K562 (cell line): Measurements from ENCODE around the gene NSUN2. TPM values are rescaled to one million over a fixed set of nuclear protein-coding genes. Genes with fewer than 3 reads are reported as not detected.
A peak's percentile ranks its signal among the peaks of the same experiment; 100 is the strongest.

Experiments used
- HDAC3 ChIP-seq: fragments of 450-650 bp; IDR thresholded peaks from 2 replicates; pipeline ENCODE4 v1.6.1; 2018; ENCODE audit warnings: borderline replicate concordance, mild to moderate bottlenecking, moderate library complexity; ENCODE audit not compliant: partially characterized antibody
- HDAC6 ChIP-seq: IDR thresholded peaks from 2 replicates; pipeline ENCODE4 v1.6.1; 2012; ENCODE audit warnings: low read depth, mild to moderate bottlenecking, control low read depth, inconsistent platforms, low read length, moderate library complexity
- HNRNPH1 ChIP-seq: fragments of 200-400 bp; formaldehyde crosslinking; optimal IDR thresholded peaks from 2 replicates; pipeline ENCODE3; 2017; ENCODE audit warnings: low read depth, mild to moderate bottlenecking, low read length, moderate library complexity
- PRMT5 ChIP-seq: sonication (generic); formaldehyde crosslinking; IDR thresholded peaks from 2 replicates; pipeline ENCODE4 v1.5.0; 2020; ENCODE audit warnings: missing genetic modification reagents
- SAFB ChIP-seq: fragments of 200-400 bp; formaldehyde crosslinking; IDR thresholded peaks from 2 replicates; pipeline ENCODE4 v1.6.1; 2017; ENCODE audit warnings: low read depth, low read length, borderline replicate concordance
- SMAD2 ChIP-seq: fragments of 150-350 bp; IDR thresholded peaks from 2 replicates; pipeline ENCODE4 v1.6.1; 2014; ENCODE audit warnings: low read depth, mild to moderate bottlenecking, low read length
- TAL1 ChIP-seq: fragments of 450-650 bp; IDR thresholded peaks from 2 replicates; pipeline ENCODE4 v1.6.1; 2016; ENCODE audit warnings: mild to moderate bottlenecking
- UBTF ChIP-seq, 2 experiments: IDR thresholded peaks; 2 replicates each; pipeline ENCODE4 v1.6.1; 2012; ENCODE audit warnings: improper control_type of control experiment in 2 of 2, low read depth in 2 of 2, low read length in 2 of 2, borderline replicate concordance in 1 of 2
- ZC3H8 ChIP-seq: fragments of 450-650 bp; IDR thresholded peaks from 2 replicates; pipeline ENCODE4 v1.6.1; 2017
- ZNF165 ChIP-seq: fragments of 250-450 bp; sonication (Bioruptor Pico); IDR thresholded peaks from 2 replicates; pipeline ENCODE4 v1.4.0; 2020; ENCODE audit warnings: borderline replicate concordance
- polyA plus RNA-seq, 8 experiments: library from polyadenylated mRNA; depleted of rRNA in 4 of 8; stranded (reverse) in 5 of 8; unstranded in 3 of 8; fragments of >200 nt; fragmentation: Nextera tagmentation in 2 of 8; fragmentation: Illumina TruSeq in 1 of 8; extraction: Ambion mirVana in 2 of 8; extraction: Trizol in 1 of 8; gene quantifications; 2 replicates each; pipeline versions ENCODE4 v1.2.1 to v1.2.3, GENCODE V29; 2011 to 2014; ENCODE audit warnings: inconsistent platforms in 1 of 8, missing spikeins in 1 of 8
- total RNA-seq, 7 experiments: library from RNA; depleted of rRNA in 6 of 7; stranded (reverse); fragments of >200 nt in 6 of 7; fragmentation: Illumina TruSeq in 2 of 7; extraction: Trizol in 2 of 7; gene quantifications; 2 replicates each; pipeline versions ENCODE4 v1.2.1 to v1.2.3, GENCODE V29; 2011 to 2021; ENCODE audit warnings: low replicate concordance in 1 of 7
- TF ChIP-seq, protein P1 (sequence below): sonication (generic); formaldehyde crosslinking; IDR thresholded peaks from 2 replicates; pipeline ENCODE4 v1.8.1; 2023; ENCODE audit warnings: mild to moderate bottlenecking, missing genetic modification reagents
- TF ChIP-seq, protein P2 (sequence below), 3 experiments: IDR thresholded peaks in 2 of 3; conservative IDR thresholded peaks in 1 of 3; 2 replicates each; pipeline ENCODE4 v1.5.1; 2011 to 2012; ENCODE audit warnings: low read length in 3 of 3, mild to moderate bottlenecking in 3 of 3, control low read depth in 2 of 3, improper control_type of control experiment in 1 of 3, inconsistent platforms in 1 of 3, low read depth in 1 of 3, mixed read lengths in 1 of 3, moderate library complexity in 1 of 3; ENCODE audit not compliant: insufficient read depth in 2 of 3
- TF ChIP-seq, protein P3 (sequence below): fragments of 200-800 bp; sonication (Bioruptor generic); IDR thresholded peaks from 2 replicates; pipeline ENCODE4 v1.6.1; 2017; ENCODE audit warnings: missing genetic modification characterization, missing compliant biosample characterization
- TF ChIP-seq, protein P4 (sequence below): fragments of 450-650 bp; IDR thresholded peaks from 2 replicates; pipeline ENCODE4 v1.7.0; 2016; ENCODE audit warnings: borderline replicate concordance
- TF ChIP-seq, protein P5 (sequence below): fragments of 250-450 bp; sonication (Bioruptor Pico); IDR thresholded peaks from 2 replicates; pipeline ENCODE4 v1.5.0; 2021

Gene NSUN2
- total and polyA plus RNA-seq, 9 of the 15 experiments (the other 6 are each of a cell fraction or from before 2014, with no cell fraction given), result 9.2 to 167 (median 127) TPM

DNA sequence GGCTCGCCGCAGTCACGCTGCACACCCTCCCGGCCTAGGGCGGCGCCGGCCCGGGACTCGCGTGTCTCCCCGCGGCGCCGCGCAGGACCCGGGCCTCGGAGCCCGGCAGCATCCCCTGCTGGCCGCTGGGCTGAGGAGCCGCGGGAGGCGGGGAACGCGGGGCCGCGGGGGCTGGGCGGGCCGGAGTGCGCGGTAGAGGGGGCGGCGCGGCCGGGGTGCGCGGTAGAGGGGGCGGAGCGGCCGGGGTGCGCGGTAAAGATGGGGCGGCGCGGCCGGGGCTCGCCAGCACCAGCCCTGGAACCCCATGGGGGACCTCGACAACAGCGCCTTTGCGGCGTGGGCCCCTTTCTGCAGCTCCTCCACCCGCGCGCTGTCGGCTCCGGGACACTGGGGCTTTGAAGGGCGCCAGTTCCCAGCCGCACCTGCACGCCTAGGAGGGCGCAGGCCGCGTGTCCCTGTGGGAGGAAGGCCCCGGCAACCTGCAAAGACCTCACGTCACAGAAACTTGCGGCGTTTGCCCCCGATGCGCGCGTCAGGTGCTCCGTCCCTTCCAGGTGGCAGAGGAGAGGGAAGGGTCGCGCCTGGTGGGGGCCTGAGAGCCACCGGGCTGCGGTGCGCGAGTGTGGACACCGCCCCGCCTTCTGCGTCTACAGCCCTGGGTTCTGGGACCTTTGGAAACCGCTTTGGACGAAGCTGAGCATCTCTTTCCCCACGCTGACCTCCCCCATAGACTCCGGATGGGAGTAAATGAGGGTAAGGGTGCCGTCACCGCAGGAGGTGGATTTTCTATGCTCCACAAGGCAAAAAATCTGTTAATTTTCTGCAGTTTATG lies 49.6 kb downstream of the NSUN2 start (continued):
- TF ChIP-seq UBTF (IDR thresholded peaks at IDR 0.05; ENCODE audit: borderline replicate concordance in 1 of 2, low read depth in 2 of 2, low read length in 2 of 2), result peak; percentile 45 to 59; a peak in 1 of 4 replicates
- TF ChIP-seq, protein P1, sequence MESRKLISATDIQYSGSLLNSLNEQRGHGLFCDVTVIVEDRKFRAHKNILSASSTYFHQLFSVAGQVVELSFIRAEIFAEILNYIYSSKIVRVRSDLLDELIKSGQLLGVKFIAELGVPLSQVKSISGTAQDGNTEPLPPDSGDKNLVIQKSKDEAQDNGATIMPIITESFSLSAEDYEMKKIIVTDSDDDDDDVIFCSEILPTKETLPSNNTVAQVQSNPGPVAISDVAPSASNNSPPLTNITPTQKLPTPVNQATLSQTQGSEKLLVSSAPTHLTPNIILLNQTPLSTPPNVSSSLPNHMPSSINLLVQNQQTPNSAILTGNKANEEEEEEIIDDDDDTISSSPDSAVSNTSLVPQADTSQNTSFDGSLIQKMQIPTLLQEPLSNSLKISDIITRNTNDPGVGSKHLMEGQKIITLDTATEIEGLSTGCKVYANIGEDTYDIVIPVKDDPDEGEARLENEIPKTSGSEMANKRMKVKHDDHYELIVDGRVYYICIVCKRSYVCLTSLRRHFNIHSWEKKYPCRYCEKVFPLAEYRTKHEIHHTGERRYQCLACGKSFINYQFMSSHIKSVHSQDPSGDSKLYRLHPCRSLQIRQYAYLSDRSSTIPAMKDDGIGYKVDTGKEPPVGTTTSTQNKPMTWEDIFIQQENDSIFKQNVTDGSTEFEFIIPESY (CRISPR knock-in tag), result 0 out of 2 replicates have a peak, but pooled peaks have one; percentile 9
- TF ChIP-seq ZC3H8, result no peak
- TF ChIP-seq SMAD2, result no peak
- TF ChIP-seq ZNF165 (CRISPR knock-in tag), result no peak
- no peak for TF ChIP-seq HNRNPH1
- no peak for TF ChIP-seq PRMT5 (CRISPR knock-in tag)
- peak; percentile 88 for TF ChIP-seq SAFB
- TF ChIP-seq, protein P2, sequence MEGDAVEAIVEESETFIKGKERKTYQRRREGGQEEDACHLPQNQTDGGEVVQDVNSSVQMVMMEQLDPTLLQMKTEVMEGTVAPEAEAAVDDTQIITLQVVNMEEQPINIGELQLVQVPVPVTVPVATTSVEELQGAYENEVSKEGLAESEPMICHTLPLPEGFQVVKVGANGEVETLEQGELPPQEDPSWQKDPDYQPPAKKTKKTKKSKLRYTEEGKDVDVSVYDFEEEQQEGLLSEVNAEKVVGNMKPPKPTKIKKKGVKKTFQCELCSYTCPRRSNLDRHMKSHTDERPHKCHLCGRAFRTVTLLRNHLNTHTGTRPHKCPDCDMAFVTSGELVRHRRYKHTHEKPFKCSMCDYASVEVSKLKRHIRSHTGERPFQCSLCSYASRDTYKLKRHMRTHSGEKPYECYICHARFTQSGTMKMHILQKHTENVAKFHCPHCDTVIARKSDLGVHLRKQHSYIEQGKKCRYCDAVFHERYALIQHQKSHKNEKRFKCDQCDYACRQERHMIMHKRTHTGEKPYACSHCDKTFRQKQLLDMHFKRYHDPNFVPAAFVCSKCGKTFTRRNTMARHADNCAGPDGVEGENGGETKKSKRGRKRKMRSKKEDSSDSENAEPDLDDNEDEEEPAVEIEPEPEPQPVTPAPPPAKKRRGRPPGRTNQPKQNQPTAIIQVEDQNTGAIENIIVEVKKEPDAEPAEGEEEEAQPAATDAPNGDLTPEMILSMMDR (IDR thresholded peaks at IDR 0.05 in 2 of 3, conservative IDR thresholded peaks at IDR 0.05 in 1 of 3; ENCODE audit: insufficient read depth in 2 of 3, low read depth in 1 of 3, low read length in 3 of 3), result peak in 2 of 3 experiments; percentile 21 to 69; a peak in 3 of 6 replicates
- no peak for TF ChIP-seq TAL1
- TF ChIP-seq, protein P3, sequence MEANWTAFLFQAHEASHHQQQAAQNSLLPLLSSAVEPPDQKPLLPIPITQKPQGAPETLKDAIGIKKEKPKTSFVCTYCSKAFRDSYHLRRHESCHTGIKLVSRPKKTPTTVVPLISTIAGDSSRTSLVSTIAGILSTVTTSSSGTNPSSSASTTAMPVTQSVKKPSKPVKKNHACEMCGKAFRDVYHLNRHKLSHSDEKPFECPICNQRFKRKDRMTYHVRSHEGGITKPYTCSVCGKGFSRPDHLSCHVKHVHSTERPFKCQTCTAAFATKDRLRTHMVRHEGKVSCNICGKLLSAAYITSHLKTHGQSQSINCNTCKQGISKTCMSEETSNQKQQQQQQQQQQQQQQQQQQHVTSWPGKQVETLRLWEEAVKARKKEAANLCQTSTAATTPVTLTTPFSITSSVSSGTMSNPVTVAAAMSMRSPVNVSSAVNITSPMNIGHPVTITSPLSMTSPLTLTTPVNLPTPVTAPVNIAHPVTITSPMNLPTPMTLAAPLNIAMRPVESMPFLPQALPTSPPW (CRISPR knock-in tag), result peak; percentile 35; the same call in 1 of the 2 replicates
- no peak for TF ChIP-seq HDAC6
- TF ChIP-seq, protein P4, sequence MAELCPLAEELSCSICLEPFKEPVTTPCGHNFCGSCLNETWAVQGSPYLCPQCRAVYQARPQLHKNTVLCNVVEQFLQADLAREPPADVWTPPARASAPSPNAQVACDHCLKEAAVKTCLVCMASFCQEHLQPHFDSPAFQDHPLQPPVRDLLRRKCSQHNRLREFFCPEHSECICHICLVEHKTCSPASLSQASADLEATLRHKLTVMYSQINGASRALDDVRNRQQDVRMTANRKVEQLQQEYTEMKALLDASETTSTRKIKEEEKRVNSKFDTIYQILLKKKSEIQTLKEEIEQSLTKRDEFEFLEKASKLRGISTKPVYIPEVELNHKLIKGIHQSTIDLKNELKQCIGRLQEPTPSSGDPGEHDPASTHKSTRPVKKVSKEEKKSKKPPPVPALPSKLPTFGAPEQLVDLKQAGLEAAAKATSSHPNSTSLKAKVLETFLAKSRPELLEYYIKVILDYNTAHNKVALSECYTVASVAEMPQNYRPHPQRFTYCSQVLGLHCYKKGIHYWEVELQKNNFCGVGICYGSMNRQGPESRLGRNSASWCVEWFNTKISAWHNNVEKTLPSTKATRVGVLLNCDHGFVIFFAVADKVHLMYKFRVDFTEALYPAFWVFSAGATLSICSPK, result no peak
- TF ChIP-seq HDAC3, result no peak
- TF ChIP-seq, protein P5, sequence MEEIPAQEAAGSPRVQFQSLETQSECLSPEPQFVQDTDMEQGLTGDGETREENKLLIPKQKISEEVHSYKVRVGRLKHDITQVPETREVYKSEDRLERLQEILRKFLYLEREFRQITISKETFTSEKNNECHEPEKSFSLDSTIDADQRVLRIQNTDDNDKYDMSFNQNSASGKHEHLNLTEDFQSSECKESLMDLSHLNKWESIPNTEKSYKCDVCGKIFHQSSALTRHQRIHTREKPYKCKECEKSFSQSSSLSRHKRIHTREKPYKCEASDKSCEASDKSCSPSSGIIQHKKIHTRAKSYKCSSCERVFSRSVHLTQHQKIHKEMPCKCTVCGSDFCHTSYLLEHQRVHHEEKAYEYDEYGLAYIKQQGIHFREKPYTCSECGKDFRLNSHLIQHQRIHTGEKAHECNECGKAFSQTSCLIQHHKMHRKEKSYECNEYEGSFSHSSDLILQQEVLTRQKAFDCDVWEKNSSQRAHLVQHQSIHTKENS, result no peak
